Left hindlimb (tissue), 1 donor: ENCODE data around the gene SDK1.
A peak's percentile ranks its signal among the peaks of the same experiment; 100 is the strongest.

Source experiments
- DNase-seq: peaks from one replicate; pipeline ENCODE4 v3.0.0-alpha.2; 2018

The SDK1 gene

GRCh38 chr7:4150731-4151130, 849.7 kb downstream of the SDK1 start:
- DNase-seq, result no peak

GRCh38 chr7:4151524-4151923, 850.5 kb downstream of the SDK1 start:
- no peak for DNase-seq

GRCh38 chr7:4151926-4152549, 851.0 kb downstream of the SDK1 start:
- no peak for DNase-seq

- no peak for DNase-seq
These were observed 854.0 kb downstream of the SDK1 start for GRCh38 chr7:4154882-4155535.

- no peak for DNase-seq
These were observed 855.1 kb downstream of the SDK1 start for GRCh38 chr7:4156190-4156589.

GRCh38 chr7:4157651-4158050, 856.6 kb downstream of the SDK1 start:
- no peak for DNase-seq

- DNase-seq, result no peak
These were observed 857.5 kb downstream of the SDK1 start for GRCh38 chr7:4158441-4159153.

GRCh38 chr7:4159154-4159501, 858.1 kb downstream of the SDK1 start:
- DNase-seq, result no peak

GRCh38 chr7:4159761-4160554, 858.9 kb downstream of the SDK1 start:
- no peak for DNase-seq

- DNase-seq, result peak; percentile 69
These were observed 862.0 kb downstream of the SDK1 start for GRCh38 chr7:4162884-4163564.

- no peak for DNase-seq
These were observed 862.6 kb downstream of the SDK1 start for GRCh38 chr7:4163565-4164203.

- DNase-seq, result no peak
These were observed 863.5 kb downstream of the SDK1 start for GRCh38 chr7:4164556-4164955.

- DNase-seq, result no peak
These were observed 865.3 kb downstream of the SDK1 start for GRCh38 chr7:4166340-4166739.

- no peak for DNase-seq
These were observed 865.8 kb downstream of the SDK1 start for GRCh38 chr7:4166807-4167206.

GRCh38 chr7:4167385-4167910, 866.4 kb downstream of the SDK1 start:
- no peak for DNase-seq

- DNase-seq, result no peak
These were observed 867.0 kb downstream of the SDK1 start for GRCh38 chr7:4168041-4168440.

GRCh38 chr7:4168541-4168940, 867.5 kb downstream of the SDK1 start:
- no peak for DNase-seq

GRCh38 chr7:4169455-4169854, 868.4 kb downstream of the SDK1 start:
- no peak for DNase-seq

GRCh38 chr7:4170997-4171786, 870.1 kb downstream of the SDK1 start:
- DNase-seq, result no peak

GRCh38 chr7:4172883-4173282, 871.8 kb downstream of the SDK1 start:
- no peak for DNase-seq

- no peak for DNase-seq
These were observed 872.6 kb downstream of the SDK1 start for GRCh38 chr7:4173615-4174014.
